Stimulated activated CD4-positive, alpha-beta T cell treated with anti-CD3 and anti-CD28 coated beads, Interleukin-15, amount 100 ng/mL, for 1 hour (primary cell): ENCODE measurements around the gene TRUB1.

ENCODE experiments used
- DNase-seq, 2 donors: peaks; one replicate each; pipeline ENCODE4 v3.0.0-alpha.2; 2020; ENCODE audit warnings: low read depth in 1 of 2, low spot score in 1 of 2

TRUB1 gene

GRCh38 chr10:114974625-114975024 is 36.6 kb downstream of the TRUB1 start:
- no peak for DNase-seq

- DNase-seq: no peak
Observed at GRCh38 chr10:114975091-114975490, 37.1 kb downstream of the TRUB1 start.

- DNase-seq: no peak
Observed at GRCh38 chr10:114982989-114983388, 45.0 kb downstream of the TRUB1 start.

- DNase-seq: no peak
Observed at GRCh38 chr10:114987995-114988394, 50.0 kb downstream of the TRUB1 start.

- no peak for DNase-seq
Observed at GRCh38 chr10:114990586-114990985, 52.6 kb downstream of the TRUB1 start.

GRCh38 chr10:114990991-114991390 is 53.0 kb downstream of the TRUB1 start:
- DNase-seq: no peak

- DNase-seq: no peak
Observed at GRCh38 chr10:114992189-114992775, 54.3 kb downstream of the TRUB1 start.

- DNase-seq: no peak
Observed at GRCh38 chr10:114995468-114996247, 57.7 kb downstream of the TRUB1 start.

GRCh38 chr10:114996542-114996941 is 58.5 kb downstream of the TRUB1 start:
- DNase-seq: no peak

- DNase-seq: no peak
Observed at GRCh38 chr10:114998993-114999392, 61.0 kb downstream of the TRUB1 start.

- DNase-seq: no peak
Observed at GRCh38 chr10:115001506-115002381, 63.7 kb downstream of the TRUB1 start.

- no peak for DNase-seq
Observed at GRCh38 chr10:115003396-115003795, 65.4 kb downstream of the TRUB1 start.

GRCh38 chr10:115004236-115004862 is 66.4 kb downstream of the TRUB1 start:
- DNase-seq: no peak

- DNase-seq: no peak
Observed at GRCh38 chr10:115005771-115006170, 67.8 kb downstream of the TRUB1 start.

GRCh38 chr10:115018185-115018931 is 80.4 kb downstream of the TRUB1 start:
- DNase-seq: no peak

GRCh38 chr10:115020449-115020848 is 82.5 kb downstream of the TRUB1 start:
- no peak for DNase-seq

- no peak for DNase-seq
Observed at GRCh38 chr10:115022733-115023132, 84.7 kb downstream of the TRUB1 start.

- DNase-seq: no peak
Observed at GRCh38 chr10:115023715-115024114, 85.7 kb downstream of the TRUB1 start.

GRCh38 chr10:115024371-115024770 is 86.4 kb downstream of the TRUB1 start:
- no peak for DNase-seq

- no peak for DNase-seq
Observed at GRCh38 chr10:115026056-115026745, 88.2 kb downstream of the TRUB1 start.
